Measurements from ENCODE around the gene LAT.

The LAT gene

GRCh38 chr16:29011112-29011511 is 26.3 kb downstream of the LAT start:
- DNase-seq, result no peak

DNA sequence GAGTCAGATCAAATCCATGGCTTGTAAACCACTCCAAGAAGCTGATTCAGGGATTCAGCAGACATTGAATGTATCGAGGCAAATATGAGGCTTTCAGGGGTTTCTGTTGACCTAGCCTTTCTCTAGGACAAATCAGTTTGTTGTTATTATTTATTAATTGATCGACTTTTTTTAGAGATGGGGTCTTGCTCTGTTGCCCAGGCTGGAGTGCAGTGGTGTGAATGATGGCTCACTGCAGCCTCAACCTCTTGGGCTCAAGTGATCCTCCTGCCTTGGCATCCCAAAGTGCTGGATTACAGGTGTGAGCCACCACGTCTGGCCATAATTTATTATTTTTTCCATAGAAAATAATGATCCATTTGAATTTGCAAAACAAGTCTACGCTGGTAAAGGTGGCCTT is 27.0 kb downstream of the LAT start:
- DNase-seq, result no peak

GRCh38 chr16:29012913-29013553 is 28.2 kb downstream of the LAT start:
- DNase-seq, result no peak

DNA sequence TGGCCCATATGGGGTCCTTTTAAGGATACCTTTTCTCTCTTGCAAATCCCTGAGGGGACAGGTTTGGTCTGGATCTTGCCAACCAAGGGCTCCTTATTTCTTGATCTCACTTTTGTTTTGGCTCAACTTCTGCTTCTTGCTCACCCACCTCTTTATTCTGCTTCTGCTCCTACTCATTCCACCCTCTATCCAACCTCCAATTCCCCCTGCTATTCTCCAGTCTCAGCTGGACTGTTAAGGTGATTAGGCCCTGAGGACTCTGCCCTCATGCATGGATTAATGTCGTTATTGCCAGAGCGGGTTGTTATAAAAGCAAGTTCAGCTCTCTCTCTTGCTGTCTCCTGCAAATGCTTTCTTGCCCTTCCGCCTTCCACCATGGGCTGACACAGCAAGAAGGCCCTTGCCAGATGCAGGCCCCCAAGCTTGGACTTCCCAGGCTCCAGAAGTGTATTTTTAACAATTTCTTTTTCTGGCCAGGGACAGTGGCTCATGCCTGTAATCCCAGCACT is 29.8 kb downstream of the LAT start:
- no peak for DNase-seq

DNA sequence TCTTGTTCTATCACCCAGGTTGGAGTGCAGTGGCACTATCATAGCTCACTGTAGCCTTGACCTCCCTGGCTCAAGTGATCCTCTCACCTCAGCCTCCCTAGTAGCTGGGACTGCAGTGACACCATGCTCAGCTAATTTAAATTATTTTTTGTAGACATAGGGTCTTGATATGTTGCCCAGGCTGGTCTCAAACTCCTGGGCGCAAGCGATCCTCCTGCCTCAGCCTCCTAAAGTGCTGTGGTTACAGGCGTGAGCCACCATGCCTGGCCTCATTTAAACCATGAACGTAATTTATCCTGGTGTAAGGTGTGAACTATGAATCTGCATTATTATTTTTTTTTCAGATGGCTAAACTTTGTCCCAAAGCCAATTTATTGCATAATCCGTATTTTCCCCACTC is 37.3 kb downstream of the LAT start:
- DNase-seq, result no peak

DNA sequence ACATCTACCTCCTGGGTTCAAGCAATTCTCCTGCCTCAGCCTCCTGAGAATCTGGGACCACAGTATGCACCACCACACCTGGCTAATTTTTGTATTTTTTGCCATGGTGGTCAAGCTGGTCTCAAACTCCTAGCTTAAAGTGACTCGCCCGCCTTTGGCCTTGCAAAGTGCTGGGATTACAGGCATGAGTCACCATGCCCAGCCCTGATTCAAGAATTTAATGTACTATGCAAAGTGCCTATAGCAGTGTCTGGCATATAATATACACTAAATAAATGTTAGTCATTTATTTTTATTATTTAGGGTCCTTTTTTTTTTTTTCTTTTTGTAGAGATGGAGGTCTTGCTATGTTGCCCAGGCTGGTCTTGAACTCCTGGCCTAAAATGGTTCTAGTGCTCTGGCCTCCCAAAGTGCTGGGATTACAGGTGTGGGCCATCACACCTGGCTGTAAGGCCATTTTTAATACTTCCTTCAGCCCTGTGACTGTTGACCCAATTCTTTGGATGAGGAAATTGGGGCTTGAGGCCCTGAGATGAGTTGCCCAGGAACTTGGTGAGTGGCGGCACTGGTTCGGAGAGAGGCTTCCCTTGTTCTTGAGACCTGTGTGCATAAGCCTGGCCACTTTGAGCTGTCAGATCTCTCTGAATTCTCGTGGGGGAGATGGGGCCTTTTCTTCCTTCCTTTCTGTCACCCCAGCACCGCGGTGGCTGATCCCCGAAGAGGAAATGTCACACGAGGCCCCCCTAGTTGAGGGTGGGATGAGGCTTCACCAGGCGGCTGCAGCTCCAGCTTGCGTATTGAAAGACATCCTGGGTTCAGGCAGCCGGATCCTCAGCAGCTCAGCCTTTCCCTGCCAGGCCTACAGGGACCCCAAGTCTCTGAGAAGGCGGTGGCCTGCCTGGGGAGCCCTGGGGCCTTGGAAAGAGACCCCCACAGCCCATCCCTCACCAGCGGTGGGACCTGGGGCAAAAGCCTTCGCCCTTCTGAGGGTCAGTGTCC is 38.7 kb downstream of the LAT start:
- peak; percentile 28 for DNase-seq

DNA sequence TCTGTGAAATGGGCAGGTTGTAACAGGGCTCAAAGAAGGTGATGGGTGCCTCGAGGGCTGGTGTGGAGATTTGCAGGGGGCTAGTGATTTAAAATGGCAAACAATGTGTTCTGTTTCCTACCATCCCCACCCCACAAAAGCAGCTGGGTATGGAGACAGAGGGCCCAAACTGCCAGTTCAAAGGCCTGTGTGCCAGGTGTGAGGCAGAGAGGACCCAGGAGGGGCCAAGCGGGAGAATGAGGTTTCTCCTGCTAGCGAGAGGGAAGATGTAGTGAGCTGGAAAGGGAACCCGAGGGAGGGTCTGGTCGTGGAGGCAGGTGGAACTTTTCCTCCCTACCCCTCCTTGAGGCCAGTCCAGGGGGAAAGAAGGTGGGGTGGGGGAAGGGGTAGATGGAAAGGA is 39.4 kb downstream of the LAT start:
- DNase-seq, result no peak

GRCh38 chr16:29025218-29025617 is 40.4 kb downstream of the LAT start:
- DNase-seq, result peak; percentile 35

DNA sequence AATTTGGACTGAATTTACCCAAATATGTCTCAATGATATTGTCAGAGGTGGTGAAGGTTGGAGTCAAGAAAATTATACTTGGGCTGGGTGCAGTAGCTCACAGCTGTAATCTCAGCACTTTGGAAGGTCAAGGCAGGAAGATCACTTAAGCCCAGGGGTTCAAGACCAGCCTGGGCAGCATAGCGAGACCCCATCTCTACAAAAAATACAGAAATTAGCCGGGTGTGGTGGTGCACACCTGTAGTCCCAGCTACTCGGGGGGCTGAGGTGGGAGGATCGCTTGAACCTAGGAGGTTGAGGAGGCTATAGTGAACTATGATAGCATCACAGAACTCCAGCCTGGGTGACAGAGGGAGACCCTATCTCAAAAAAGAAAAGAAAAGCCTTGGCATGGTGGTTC is 40.9 kb downstream of the LAT start:
- no peak for DNase-seq

GRCh38 chr16:29028457-29029167 is 43.8 kb downstream of the LAT start:
- no peak for DNase-seq

DNA sequence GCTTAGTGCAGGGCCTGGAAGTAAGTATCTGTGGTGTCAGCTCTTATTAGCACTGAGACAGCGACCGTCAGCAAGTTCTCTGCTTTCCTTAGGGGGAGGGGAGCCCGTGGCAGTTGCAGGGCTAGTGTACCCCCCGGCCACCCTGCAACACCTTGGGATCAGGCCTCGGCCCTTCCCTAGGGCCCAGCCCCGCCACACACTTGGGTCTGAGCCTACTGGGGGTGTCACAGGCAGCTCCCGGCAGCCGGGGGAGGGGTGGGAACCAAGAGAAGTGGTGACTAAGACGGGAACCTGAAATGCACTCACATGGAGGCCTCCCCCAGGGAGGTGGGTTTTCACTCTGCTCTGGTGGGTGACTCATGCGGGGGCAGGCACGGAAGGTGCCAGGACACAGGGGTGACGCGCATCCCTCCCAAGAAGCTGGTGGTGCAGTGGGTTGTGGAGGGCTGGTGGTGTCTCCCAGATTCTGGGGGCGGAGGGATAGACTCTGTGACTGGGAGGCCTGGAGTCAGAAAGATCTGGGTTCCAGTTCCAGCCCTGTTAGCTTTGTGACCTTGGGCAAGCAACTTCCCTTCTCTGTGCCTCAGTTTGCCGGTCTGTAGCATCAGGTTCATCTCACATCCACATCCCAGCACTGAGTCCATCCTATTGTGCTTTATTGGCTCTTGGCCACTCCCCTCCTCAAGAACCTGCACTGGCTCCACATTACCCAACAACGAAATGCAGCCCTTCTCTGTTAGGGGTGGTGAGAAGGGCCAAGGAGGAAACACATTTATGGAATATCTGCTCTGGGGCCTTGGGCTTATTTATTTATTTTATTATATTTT is 44.5 kb downstream of the LAT start:
- DNase-seq, result peak; percentile 96

GRCh38 chr16:29030086-29030840 is 45.4 kb downstream of the LAT start:
- no peak for DNase-seq

Data from stimulated activated CD4-positive, alpha-beta T cell treated with anti-CD3 and anti-CD28 coated beads, Interleukin-15, amount 100 ng/mL, for 24 hours (primary cell).